Heart right ventricle (tissue), 16 donors: ENCODE data around the gene HMG20A. TPM values are rescaled to one million over a fixed set of nuclear protein-coding genes. Genes with fewer than 3 reads are reported as not detected.

Experiments
- ATAC-seq, 8 donors: fragments of 200-7000 bp; cut with Tn5 transposase; one replicate each; pipeline ENCODE4 v1.9.1; 2020; ENCODE audit warnings: mild to moderate bottlenecking in 8 of 8, moderate library complexity in 8 of 8, moderate number of reproducible peaks in 1 of 8
- DNase-seq, 2 donors: peaks; one replicate each; pipeline ENCODE4 v3.0.0-alpha.2; 2020
- H3K27ac ChIP-seq, 10 donors: fragments of 200-600 bp; sonication (generic) in 2 of 10; one replicate each; pipeline versions ENCODE4 v1.5.0 to v1.8.0; 2020 to 2022; ENCODE audit warnings: mild to moderate bottlenecking in 3 of 10
- H3K27me3 ChIP-seq, 7 donors: fragments of 200-600 bp; one replicate each; pipeline ENCODE4 v1.8.0; 2021 to 2022; ENCODE audit warnings: mild to moderate bottlenecking in 2 of 7
- H3K36me3 ChIP-seq, 9 donors: fragments of 200-600 bp; sonication (generic) in 1 of 9; one replicate each; pipeline versions ENCODE4 v1.5.0 to v1.8.0; 2020 to 2022; ENCODE audit warnings: mild to moderate bottlenecking in 2 of 9
- H3K4me1 ChIP-seq, 9 donors: fragments of 200-600 bp; sonication (generic) in 1 of 9; one replicate each; pipeline versions ENCODE4 v1.5.0 to v1.8.0; 2020 to 2022; ENCODE audit warnings: mild to moderate bottlenecking in 4 of 9
- H3K4me3 ChIP-seq, 10 donors: fragments of 200-600 bp; sonication (generic) in 2 of 10; one replicate each; pipeline versions ENCODE4 v1.5.0 to v1.8.0; 2020 to 2022; ENCODE audit warnings: mild to moderate bottlenecking in 7 of 10, moderate library complexity in 2 of 10
- H3K9me3 ChIP-seq, 11 donors: fragments of 200-600 bp in 10 of 11; sonication (generic) in 2 of 11; one replicate each; pipeline versions ENCODE4 v1.5.0 to v1.8.0; 2013 to 2022; ENCODE audit warnings: mild to moderate bottlenecking in 2 of 11, control low read depth in 1 of 11, moderate library complexity in 1 of 11
- WGBS, 2 donors: extraction: QIAGEN DNeasy Blood & Tissue Kit; methylation state at CpG; one replicate each; pipeline ENCODE4 v1.1.7; 2013; ENCODE audit warnings: inconsistent platforms in 1 of 2; 5-methylcytosine and 5-hydroxymethylcytosine counted together
- intact Hi-C, 10 donors: fragments of 100-400 bp; cut with DNase I; formaldehyde crosslinking; loops; one replicate each; pipeline versions ENCODE4 v1.11.1 to v1.14.2; 2022
- polyA plus RNA-seq, 2 donors: library from polyadenylated mRNA; stranded (reverse); fragments of 200-250 nt; gene quantifications; one replicate each; pipeline ENCODE4 v1.2.3, GENCODE V29; 2013
- total RNA-seq, 10 donors: library from RNA; stranded (reverse); fragmentation: NEBNext Ultra II Directional in 3 of 10; extraction: Animal tissue kit (Norgen Biotek cat#: 25700) in 3 of 10; gene quantifications; one replicate each; pipeline versions ENCODE4 v1.2.1 to v1.2.4, GENCODE V29; 2021 to 2023
- TF ChIP-seq, protein P1 (sequence below), 9 donors: fragments of 200-600 bp; sonication (generic) in 2 of 9; IDR thresholded peaks; one replicate each; pipeline versions ENCODE4 v1.5.0 to v1.8.0; 2021 to 2022; ENCODE audit warnings: antibody characterized with exemption in 9 of 9, mild to moderate bottlenecking in 5 of 9, moderate library complexity in 1 of 9
- donor health status: Arrhythmogenic right ventricular cardiomyopathy.
- donor health status: ischemic (EF 13 %, LVEDD 7.1; RV severe dilation, severe dysfunction).
- donor health status: healthy with polysubstance abuse.
- donor health status: DM: no; HTN: yes; CAD: no.
- donor health status: DM: no; HTN: no; CAD: no.
- donor health status: ischemic (EF 25% LVEDD 6.9; RV normal size, moderate dysfunction).
- donor health status: ischemic (EF 25% LVEDD 5.7; RV mildly dilated, moderate dysfunction).
- donor health status: healthy.
- donor health status: DM: yes; HTN: yes; CAD: no.
- donor health status: Ischemic cardiomyopathy.
- donor health status: ischemic (EF 35%, LVEDD 5.7; RV mildly dilated, moderate dysfunction).
- donor health status: nonischemic (EF 11% LVEDD 7.7; RV severe dilation, severe dysfunction).
- donor health status: DM: yes; HTN: yes; CAD: no.
- donor health status: PGD.
- donor health status: ischemic (EF 29% LVEDD 5.4; RV normal size, mild dysfunction).
- donor health status: nonischemic (EF 23%, LVEDD 6.1; RV moderate dilation, normal function).

The HMG20A gene
- total and polyA plus RNA-seq, 12 donors: 9.9 to 60.2 (median 37.5) TPM

- Histone ChIP-seq H3K4me1 (peaks cover 0 to 17% (median 5%) of the 10 kb centered on the region in 9 donors), H3K36me3 (peaks cover 0 to 99% (median 35%) of the 10 kb centered on the region in 9 donors), H3K4me3 (no peak overlapping the region), H3K27ac (no peak overlapping the region), H3K27me3 (no peaks in the 10 kb centered on the region), H3K9me3 (no peaks in the 10 kb centered on the region)
- DNase-seq (no peak), ATAC-seq (no peak)
- WGBS, 2 donors: 89 to 92% methylated on average over 3 of the region's 3 CpGs
- TF ChIP-seq, protein P1, sequence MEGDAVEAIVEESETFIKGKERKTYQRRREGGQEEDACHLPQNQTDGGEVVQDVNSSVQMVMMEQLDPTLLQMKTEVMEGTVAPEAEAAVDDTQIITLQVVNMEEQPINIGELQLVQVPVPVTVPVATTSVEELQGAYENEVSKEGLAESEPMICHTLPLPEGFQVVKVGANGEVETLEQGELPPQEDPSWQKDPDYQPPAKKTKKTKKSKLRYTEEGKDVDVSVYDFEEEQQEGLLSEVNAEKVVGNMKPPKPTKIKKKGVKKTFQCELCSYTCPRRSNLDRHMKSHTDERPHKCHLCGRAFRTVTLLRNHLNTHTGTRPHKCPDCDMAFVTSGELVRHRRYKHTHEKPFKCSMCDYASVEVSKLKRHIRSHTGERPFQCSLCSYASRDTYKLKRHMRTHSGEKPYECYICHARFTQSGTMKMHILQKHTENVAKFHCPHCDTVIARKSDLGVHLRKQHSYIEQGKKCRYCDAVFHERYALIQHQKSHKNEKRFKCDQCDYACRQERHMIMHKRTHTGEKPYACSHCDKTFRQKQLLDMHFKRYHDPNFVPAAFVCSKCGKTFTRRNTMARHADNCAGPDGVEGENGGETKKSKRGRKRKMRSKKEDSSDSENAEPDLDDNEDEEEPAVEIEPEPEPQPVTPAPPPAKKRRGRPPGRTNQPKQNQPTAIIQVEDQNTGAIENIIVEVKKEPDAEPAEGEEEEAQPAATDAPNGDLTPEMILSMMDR (IDR thresholded peaks at IDR 0.05): no peak
- intact Hi-C loops: no loop called here
Measured at GRCh38 chr15:77468896-77469295, 48.2 kb downstream of the HMG20A start.

- no peaks in the 10 kb centered on the region for H3K9me3 ChIP-seq
- H3K36me3 ChIP-seq: peaks cover 0 to 93% (median 31%) of the 10 kb centered on the region in 9 donors
- DNase-seq (no peak), ATAC-seq (no peak)
- no peaks in the 10 kb centered on the region for H3K27me3 ChIP-seq
- peaks cover 0 to 31% (median 17%) of the 10 kb centered on the region in 9 donors for H3K4me1 ChIP-seq
- H3K4me3 ChIP-seq: no peak overlapping the region
- TF ChIP-seq, protein P1 (IDR thresholded peaks at IDR 0.05): no peak
- intact Hi-C loops: no loop called here
- H3K27ac ChIP-seq: no peak overlapping the region
Measured at GRCh38 chr15:77470235-77470634, 49.5 kb downstream of the HMG20A start.

DNA sequence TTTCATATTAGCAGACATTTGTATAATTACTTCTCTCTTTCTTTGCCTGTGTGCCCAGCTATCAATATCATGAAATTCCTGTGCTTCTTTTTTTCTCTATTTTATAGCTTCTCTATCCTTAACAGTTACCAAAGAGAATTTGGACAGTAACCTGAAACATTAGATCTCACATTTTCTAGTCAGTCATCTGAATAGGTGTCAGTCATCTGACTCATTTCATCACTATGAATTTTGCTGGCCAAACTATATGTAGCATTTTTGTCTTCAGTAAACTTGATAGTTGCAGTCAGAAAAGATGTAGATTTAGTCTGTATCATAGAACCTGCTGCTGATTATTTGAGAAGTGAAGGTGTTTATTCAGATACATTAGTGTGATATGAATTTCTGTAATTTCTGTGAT, 52.6 kb downstream of the HMG20A start:
- Histone ChIP-seq H3K4me3 (no peak overlapping the region), H3K27me3 (no peaks in the 10 kb centered on the region), H3K36me3 (peaks cover 0 to 90% (median 21%) of the 10 kb centered on the region in 9 donors), H3K27ac (peak overlapping the region in 2 of 10 donors; percentile 57 to 59), H3K4me1 (peaks cover 0 to 38% (median 20%) of the 10 kb centered on the region in 9 donors), H3K9me3 (no peaks in the 10 kb centered on the region)
- intact Hi-C loops: no loop called here
- TF ChIP-seq, protein P1 (IDR thresholded peaks at IDR 0.05): no peak
- no peak for ATAC-seq
- no peak for DNase-seq

DNA sequence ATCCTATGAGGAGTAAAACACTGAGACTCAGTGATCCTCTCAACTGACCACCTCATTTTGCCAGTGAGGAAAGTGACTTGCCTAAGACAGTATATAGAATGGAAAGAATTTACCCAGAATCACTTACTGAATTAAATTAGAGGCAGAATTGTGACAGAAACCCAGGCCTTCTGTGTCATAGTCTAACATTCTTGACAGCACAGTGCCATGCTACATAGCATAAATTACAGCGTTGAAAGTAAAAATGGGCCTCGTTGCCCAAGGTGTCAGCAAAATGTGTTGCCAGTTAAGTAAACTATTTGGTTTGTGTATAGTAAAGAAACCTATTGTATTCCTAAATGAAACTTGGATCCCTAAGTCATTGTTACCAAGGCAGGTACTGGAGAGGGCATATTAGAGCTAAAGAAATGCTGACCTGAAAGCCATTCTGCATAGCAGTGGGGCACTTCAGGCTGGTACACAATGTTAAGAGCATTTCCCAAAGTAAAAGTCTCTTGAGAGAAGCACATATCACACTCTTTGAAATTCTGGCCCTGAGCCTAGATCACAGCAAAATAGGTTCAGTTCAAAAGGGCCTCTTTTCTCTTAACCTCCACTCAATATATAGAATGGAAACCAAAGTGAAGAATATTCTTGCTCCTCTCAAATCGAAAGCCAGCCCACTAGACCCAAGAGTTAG, 53.8 kb downstream of the HMG20A start:
- Histone ChIP-seq H3K4me3 (no peak overlapping the region), H3K9me3 (no peaks in the 10 kb centered on the region), H3K27me3 (no peaks in the 10 kb centered on the region), H3K27ac (peak overlapping the region; percentile 17 to 72 (median 56)), H3K36me3 (peaks cover 0 to 90% (median 27%) of the 10 kb centered on the region in 9 donors), H3K4me1 (peaks cover 0 to 38% (median 20%) of the 10 kb centered on the region in 9 donors)
- intact Hi-C loops: no loop called here
- WGBS, 2 donors: 70 to 87% methylated on average over 3 of the region's 3 CpGs
- DNase-seq (no peak), ATAC-seq (peak in 6 of 8 donors; percentile 68 to 96 (median 86))
- TF ChIP-seq, protein P1 (IDR thresholded peaks at IDR 0.05): no peak
